GM23338 (cell line): Measurements from ENCODE around the gene DESI2. TPM values are rescaled to one million over a fixed set of nuclear protein-coding genes. Genes with fewer than 3 reads are reported as not detected.
A peak's percentile ranks its signal among the peaks of the same experiment; 100 is the strongest.

ENCODE experiments used
- ATAC-seq: fragments of 200-7000 bp; cut with Tn5 transposase; 3 replicates; pipeline ENCODE4 v1.9.1; 2020
- DNase-seq: peaks from one replicate; pipeline ENCODE4 v3.0.0-alpha.2; 2015; ENCODE audit warnings: low spot score
- H2AFZ ChIP-seq: fragments of 200-600 bp; sonication (generic); 2 replicates; pipeline ENCODE4 v1.8.0; 2016; ENCODE audit warnings: antibody characterized with exemption, mild to moderate bottlenecking, moderate library complexity
- H3F3A ChIP-seq: fragments of 200-600 bp; sonication (generic); replicated peaks from 2 replicates; pipeline ENCODE4 v1.8.0; 2017; ENCODE audit warnings: antibody characterized with exemption, mixed run types, low read depth
- H3K27ac ChIP-seq: fragments of 200-600 bp; sonication (generic); 2 replicates; pipeline ENCODE4 v1.6.1; 2016; ENCODE audit warnings: low read depth
- H3K27me3 ChIP-seq: fragments of 200-600 bp; sonication (generic); 2 replicates; pipeline ENCODE4 v1.8.0; 2016; ENCODE audit warnings: mild to moderate bottlenecking, mixed run types, moderate library complexity; ENCODE audit not compliant: insufficient read depth
- H3K36me3 ChIP-seq: fragments of 200-600 bp; sonication (generic); 2 replicates; pipeline ENCODE4 v1.8.0; 2016; ENCODE audit warnings: mild to moderate bottlenecking; ENCODE audit not compliant: insufficient read depth
- H3K4me1 ChIP-seq: fragments of 200-600 bp; sonication (generic); 2 replicates; pipeline ENCODE4 v1.8.0; 2016; ENCODE audit warnings: mild to moderate bottlenecking, moderate library complexity; ENCODE audit not compliant: insufficient read depth
- H3K4me2 ChIP-seq: fragments of 200-600 bp; sonication (generic); 2 replicates; pipeline ENCODE4 v1.7.1; 2017; ENCODE audit warnings: mixed run types
- H3K4me3 ChIP-seq: fragments of 200-600 bp; sonication (generic); 2 replicates; pipeline ENCODE4 v1.6.1; 2016; ENCODE audit warnings: mixed run types
- H3K79me2 ChIP-seq: fragments of 200-600 bp; sonication (generic); replicated peaks from 2 replicates; pipeline ENCODE4 v1.8.0; 2017; ENCODE audit warnings: mild to moderate bottlenecking; ENCODE audit not compliant: insufficient read depth
- H3K9me2 ChIP-seq: fragments of 200-600 bp; sonication (generic); 2 replicates; pipeline ENCODE4 v1.8.0; 2017; ENCODE audit not compliant: insufficient read depth
- H4K20me1 ChIP-seq: fragments of 200-600 bp; sonication (generic); replicated peaks from 2 replicates; pipeline ENCODE4 v1.8.0; 2017; ENCODE audit warnings: mild to moderate bottlenecking; ENCODE audit not compliant: insufficient read depth
- H3K27ac Mint-ChIP-seq: 2 replicates; pipeline ENCODE4 v1.8.0; 2020; ENCODE audit warnings: inconsistent platforms, mild to moderate bottlenecking, moderate library complexity, mixed read lengths
- H3K27me3 Mint-ChIP-seq: 3 replicates; pipeline ENCODE4 v1.8.0; 2022; ENCODE audit warnings: low read depth, mild to moderate bottlenecking, moderate library complexity, mixed read lengths, inconsistent platforms; ENCODE audit not compliant: insufficient read depth, poor library complexity
- H3K36me3 Mint-ChIP-seq: 3 replicates; pipeline ENCODE4 v1.8.0; 2021; ENCODE audit warnings: low read depth, mild to moderate bottlenecking, inconsistent platforms, moderate library complexity, mixed read lengths
- H3K4me1 Mint-ChIP-seq: 3 replicates; pipeline ENCODE4 v1.8.0; 2020; ENCODE audit warnings: mild to moderate bottlenecking, inconsistent platforms, mixed read lengths
- H3K4me3 Mint-ChIP-seq: 3 replicates; pipeline ENCODE4 v1.8.0; 2021; ENCODE audit warnings: moderate library complexity, mild to moderate bottlenecking, inconsistent platforms, mixed read lengths
- H3K9me3 Mint-ChIP-seq: 3 replicates; pipeline ENCODE4 v1.8.0; 2020; ENCODE audit warnings: moderate library complexity, mild to moderate bottlenecking, inconsistent platforms, mixed read lengths
- CREB1 ChIP-seq: fragments of 250-450 bp; sonication (Bioruptor Pico); IDR thresholded peaks from 2 replicates; pipeline ENCODE4 v1.5.0; 2020; ENCODE audit warnings: low read depth, mild to moderate bottlenecking, moderate library complexity
- CTCF ChIP-seq, 2 experiments: fragments of 200-600 bp in 1 of 2; sonication (generic) in 1 of 2; conservative IDR thresholded peaks; 2 replicates each; pipeline versions ENCODE4 v1.5.1 to v1.6.1; 2016 to 2017; ENCODE audit warnings: antibody characterized with exemption in 2 of 2, low read depth in 2 of 2, mild to moderate bottlenecking in 2 of 2, moderate library complexity in 1 of 2
- EZH2 ChIP-seq: fragments of 200-600 bp; sonication (generic); IDR thresholded peaks from one replicate; pipeline ENCODE4 v1.8.0; 2017; ENCODE audit warnings: antibody characterized with exemption, mild to moderate bottlenecking, low read depth; ENCODE audit not compliant: unreplicated experiment
- STAT1 ChIP-seq: IDR thresholded peaks from one replicate; pipeline ENCODE4 v1.6.1; 2016; ENCODE audit warnings: antibody characterized with exemption; ENCODE audit not compliant: unreplicated experiment
- ZNF331 ChIP-seq: fragments of 250-450 bp; sonication (Bioruptor Pico); IDR thresholded peaks from 2 replicates; pipeline ENCODE4 v1.5.0; 2020; ENCODE audit warnings: low read depth, mild to moderate bottlenecking, moderate library complexity
- ZNF462 ChIP-seq: fragments of 250-450 bp; sonication (Bioruptor Pico); IDR thresholded peaks from 2 replicates; pipeline ENCODE4 v1.5.0; 2020; ENCODE audit warnings: mild to moderate bottlenecking, moderate library complexity
- polyA plus RNA-seq: library from polyadenylated mRNA; unstranded; fragments of >200 nt; fragmentation: Nextera tagmentation; extraction: Ambion mirVana; gene quantifications from 2 replicates; pipeline ENCODE4 v1.2.1, GENCODE V29; 2016
- total RNA-seq: library from RNA; depleted of rRNA; stranded (reverse); fragments of >200 nt; shearing (Covaris generic); gene quantifications from 2 replicates; pipeline ENCODE4 v1.2.3, GENCODE V29; 2014

The DESI2 gene
- total and polyA plus RNA-seq, 2 experiments from 2014 or later: 145 TPM

DNA sequence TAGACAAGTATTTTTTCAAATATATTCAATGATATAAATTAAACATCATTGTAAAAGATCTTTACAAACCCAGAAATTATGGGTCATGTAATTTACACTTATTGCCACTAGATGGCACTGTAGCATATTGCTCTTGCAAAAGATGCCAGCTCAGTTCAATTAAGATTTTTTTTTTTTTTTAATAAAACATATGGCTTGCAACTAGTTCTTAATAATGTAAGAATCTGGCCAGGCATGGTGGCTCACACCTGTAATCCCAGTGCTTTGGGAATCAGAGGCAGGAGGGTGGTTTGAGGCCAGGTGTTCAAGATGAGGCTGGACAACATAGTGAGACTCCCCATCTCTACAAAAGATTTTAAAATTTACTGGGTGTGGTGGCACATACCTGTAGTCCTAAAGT is 49.4 kb upstream of the DESI2 start:
- Mint-ChIP-seq H3K4me1 (peaks cover 6% of the 10 kb centered on the region), H3K27ac (no peak overlapping the region), H3K9me3 (no peaks in the 10 kb centered on the region), H3K4me3 (no peak overlapping the region), H3K36me3 (no peaks in the 10 kb centered on the region; the same call in 2 of the 3 replicates), H3K27me3 (peaks cover 9% of the 10 kb centered on the region)
- TF ChIP-seq CTCF (conservative IDR thresholded peaks at IDR 0.05; ENCODE audit: low read depth in 2 of 2): peak; percentile 68 to 93
- TF ChIP-seq ZNF331 (CRISPR knock-in tag): no peak
- no peak for TF ChIP-seq CREB1 (CRISPR knock-in tag)
- TF ChIP-seq EZH2: no peak
- no peak for TF ChIP-seq ZNF462 (CRISPR knock-in tag)
- TF ChIP-seq STAT1: no peak
- Histone ChIP-seq H2AFZ (no peak overlapping the region), H3K9me2 (no peaks in the 10 kb centered on the region), H3K4me1 (no peaks in the 10 kb centered on the region; the same call in 1 of the 2 replicates), H3K36me3 (no peaks in the 10 kb centered on the region), H3K27ac (no peak overlapping the region), H3K79me2 (no peaks in the 10 kb centered on the region), H3K27me3 (no peaks in the 10 kb centered on the region), H3K4me3 (no peak overlapping the region), H4K20me1 (no peaks in the 10 kb centered on the region; the same call in 1 of the 2 replicates), H3K4me2 (no peak overlapping the region), H3F3A (no peaks in the 10 kb centered on the region)
- ATAC-seq (no peak), DNase-seq (peak; percentile 56)
